ENCODE data around the gene DGCR8.

The DGCR8 gene

DNA sequence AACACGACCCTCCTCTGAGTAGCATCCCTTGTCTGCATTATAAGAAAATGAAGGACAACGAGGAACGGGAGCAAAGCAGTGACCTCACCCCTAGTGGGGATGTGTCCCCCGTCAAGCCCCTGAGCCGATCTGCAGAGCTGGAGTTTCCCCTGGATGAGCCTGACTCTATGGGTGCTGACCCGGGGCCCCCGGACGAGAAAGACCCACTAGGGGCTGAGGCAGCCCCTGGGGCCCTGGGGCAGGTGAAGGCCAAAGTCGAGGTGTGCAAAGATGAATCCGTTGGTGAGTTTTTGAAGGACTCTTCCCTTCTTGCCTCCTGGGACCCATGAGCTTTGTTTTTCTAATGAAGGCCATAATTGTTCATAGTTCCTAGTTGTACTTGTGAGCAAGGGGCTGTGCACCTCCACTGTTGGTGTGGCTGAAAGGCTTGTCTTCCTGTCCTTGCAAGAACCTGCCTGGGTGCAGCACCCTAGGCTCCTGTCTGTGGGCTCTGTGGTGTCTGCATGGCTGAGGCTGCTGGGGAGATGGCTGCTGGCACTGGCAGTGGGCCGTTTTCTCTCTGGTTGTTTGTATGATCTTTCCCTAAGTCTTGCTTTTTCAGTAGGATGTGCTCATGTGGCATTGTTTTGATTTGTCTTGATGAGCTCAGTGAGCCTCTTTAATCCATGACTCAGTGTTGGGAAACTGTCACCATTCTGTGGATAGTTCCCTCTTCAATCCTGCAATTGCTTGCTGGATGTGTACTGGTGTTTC, 10.1 kb downstream of the DGCR8 start:
- no peak for DNase-seq (ENCODE audit: low read depth)

DNA sequence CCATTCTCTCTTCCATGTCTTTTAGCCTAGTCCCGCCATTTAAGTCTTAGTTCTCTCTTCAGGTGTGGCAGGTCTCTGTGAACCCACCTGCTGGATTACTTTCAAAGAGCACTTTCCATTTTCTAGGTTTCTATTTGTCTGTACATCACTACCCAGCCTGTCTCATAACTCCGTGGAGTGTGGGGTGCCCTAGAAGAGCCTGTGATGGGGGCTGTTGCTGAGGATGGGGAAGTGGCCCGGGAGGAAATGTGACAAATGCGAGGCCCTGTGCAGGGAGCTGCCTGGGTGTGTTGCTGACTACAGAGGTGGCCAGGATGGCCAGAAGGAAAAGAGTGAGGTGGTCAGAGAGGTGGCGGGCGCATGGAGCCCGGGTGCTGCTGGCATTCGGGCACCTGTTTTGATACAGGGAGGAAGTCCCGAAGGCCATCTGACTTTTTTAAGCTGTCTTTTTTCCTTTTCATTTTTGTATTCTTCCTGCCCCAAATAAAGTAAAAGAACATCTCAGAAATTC, 10.7 kb downstream of the DGCR8 start:
- no peak for DNase-seq (ENCODE audit: low read depth)

DNA sequence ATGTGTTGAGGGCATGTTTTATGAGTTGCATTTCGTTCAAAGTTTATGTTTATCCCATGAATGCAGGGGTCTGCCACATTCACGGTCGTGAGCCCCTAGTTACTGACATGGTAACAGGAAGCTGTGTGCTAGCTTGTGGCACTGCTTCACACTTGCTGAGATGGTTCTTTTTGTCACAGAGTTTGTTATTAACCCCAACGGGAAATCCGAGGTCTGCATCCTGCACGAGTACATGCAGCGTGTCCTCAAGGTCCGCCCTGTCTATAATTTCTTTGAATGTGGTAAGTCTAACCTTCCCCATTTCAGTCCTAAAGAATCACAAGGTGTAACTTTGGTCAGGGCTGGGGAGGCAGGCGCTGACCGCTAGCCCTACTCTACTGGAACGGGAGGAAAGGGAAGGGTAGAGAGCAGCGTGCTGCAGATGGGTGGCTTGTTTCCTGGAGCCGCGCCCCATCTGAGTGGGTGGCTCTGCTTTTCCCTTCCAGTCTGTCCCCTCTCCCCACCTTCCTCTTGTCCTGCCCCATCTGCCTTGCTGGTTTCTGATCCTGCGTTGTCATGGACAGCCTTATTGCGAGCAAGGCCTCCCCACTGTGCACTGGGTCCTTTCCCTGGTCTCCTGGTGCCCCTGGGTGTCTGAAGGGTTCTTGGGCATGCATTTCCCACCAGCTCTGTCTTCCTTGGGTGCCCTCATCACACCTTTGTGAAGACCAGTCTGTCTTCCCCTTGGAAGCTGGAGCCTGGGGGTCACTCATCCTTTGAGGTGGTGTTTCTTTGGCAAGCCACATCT, 11.8 kb downstream of the DGCR8 start:
- no peak for DNase-seq (ENCODE audit: low read depth)

DNA sequence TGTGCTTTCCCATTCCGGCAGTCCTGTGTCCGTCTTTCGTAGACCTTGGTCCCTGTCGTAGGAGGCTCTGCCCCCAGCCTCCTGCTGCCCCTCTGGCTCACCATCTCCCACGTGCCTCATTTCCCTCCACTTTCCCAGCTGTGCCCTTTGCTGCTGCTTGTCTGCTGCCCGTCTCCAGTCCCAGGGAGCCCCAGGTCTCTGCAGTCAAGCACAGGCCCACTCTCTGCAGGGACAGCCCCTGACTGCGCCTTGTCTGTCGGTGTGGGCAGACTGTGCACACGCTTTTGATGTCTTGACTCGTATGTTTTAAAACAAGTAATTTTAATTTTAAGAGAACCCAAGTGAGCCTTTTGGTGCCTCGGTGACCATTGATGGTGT, 12.4 kb downstream of the DGCR8 start:
- no peak for DNase-seq (ENCODE audit: low read depth)

DNA sequence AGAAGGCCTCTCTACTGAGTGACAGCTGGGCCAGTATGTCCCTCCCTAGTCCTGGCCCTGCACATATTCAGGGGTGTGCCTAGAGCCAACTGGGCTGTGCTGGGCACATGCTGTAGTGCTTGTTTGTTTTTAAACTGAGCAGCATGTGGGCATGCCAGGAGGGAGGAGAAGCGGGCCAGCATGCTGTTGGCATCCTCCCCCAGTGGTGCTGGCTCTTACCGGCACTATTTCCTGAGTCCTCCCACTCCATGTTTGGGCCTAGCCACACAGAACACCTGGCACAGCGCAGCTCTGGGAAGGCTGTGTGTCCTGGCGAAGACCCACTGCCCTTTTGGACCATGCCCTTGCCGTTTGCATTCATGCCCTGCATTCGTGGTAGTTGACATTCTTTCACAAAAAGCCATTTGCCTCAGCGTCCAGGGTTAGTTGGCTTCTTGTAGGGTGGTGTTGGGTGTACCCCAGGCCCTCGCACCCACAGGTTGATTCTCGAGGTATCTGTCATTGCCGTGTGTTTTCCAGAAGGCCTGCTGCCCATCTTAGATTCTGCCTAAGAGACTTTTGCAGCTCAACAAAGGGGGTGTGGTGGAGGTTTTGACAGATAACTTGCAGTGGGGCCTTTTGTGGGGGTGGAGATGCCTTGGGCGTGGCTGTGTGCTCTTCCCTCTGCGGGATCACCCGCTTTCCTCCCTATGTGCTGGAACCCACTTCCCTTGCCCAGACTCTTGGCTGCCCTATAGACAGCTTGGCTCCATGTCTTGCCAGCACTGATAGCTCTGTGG, 13.6 kb downstream of the DGCR8 start:
- DNase-seq (ENCODE audit: low read depth) = no peak

DNA sequence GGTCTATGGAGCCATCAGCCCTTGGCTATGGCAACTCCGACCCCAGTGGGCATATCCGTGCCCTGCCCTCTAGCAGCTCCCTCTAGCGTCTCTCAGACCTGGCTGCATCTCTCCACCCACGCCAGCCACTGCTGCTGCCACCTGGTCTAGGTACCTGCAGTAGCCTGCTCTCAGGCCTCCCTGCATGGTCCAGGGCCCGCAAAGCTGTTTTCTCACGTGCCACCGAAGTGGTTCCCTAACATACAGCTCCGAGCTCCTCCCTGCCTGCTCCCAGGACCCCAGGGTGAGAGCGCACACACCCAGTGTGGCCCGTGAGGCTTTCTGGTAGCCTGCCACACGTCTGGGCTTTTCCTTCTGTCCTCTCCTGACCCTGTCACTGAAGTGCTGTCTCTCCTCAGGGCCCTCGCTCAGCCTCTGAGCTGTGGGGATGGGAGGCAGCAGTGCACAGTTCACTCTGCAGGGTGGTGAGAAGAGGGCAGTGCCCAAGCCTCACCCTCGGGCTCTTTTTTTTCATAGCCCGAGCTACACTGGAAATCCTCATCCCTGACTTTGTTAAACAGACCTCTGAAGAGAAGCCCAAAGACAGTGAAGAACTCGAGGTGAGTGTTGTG, 14.3 kb downstream of the DGCR8 start:
- no peak for DNase-seq (ENCODE audit: low read depth)

DNA sequence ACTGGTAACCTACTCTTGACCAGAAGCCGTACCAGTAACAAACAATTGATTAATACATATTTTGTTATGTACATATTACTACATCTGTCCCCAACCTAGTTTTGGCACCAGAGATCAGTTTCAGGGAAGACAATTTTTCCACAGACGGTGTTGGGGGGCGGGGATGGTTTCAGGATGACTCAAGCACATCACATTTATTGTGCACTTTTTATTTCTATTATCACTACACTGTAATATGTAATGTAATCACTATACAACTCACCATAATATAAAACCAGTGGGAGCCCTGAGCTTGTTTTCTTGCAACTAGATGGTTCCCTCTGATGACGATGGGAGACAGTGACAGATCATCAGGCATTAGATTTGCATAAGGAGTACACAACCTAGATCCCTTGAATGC, 15.5 kb downstream of the DGCR8 start:
- no peak for DNase-seq (ENCODE audit: low read depth)

DNA sequence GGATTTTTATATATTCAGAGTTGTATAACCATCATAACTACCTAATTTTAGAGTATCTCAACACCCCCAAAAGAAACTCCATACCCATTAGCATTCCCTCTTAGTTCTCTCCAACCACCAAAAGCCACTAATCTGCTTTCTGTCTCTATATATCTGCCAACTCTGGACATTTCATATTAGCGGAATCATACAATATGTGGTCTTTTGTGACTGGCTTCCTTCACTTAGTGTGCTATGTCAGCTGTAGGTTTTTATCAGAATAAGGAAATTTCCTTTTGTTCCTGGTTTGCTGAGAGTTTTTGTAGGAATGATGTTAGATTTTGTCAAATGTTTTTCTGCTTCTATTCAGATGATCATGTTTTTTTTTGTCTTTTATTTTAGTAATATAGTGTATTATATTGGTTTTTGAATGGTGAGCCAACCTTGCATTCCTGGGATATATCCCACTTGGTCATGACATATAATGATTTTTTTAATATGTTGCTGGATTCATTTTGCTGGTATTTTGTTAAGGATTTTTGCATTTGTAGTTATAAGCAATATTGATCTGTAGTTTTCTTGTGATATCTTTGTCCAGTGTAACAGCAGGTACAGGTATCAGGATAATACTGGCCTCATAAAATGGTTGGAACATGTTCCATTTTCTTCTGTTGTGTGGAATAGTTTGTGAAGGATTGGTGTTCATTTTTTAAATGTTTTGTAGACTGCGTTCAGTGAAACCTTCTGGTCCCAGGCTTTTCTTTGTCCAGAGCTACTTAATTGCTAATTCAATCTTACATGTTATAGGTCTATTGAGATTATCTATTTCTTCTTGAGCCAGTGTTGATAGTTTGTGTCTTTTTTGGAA, 16.8 kb downstream of the DGCR8 start:
- DNase-seq (ENCODE audit: low read depth) = no peak

DNA sequence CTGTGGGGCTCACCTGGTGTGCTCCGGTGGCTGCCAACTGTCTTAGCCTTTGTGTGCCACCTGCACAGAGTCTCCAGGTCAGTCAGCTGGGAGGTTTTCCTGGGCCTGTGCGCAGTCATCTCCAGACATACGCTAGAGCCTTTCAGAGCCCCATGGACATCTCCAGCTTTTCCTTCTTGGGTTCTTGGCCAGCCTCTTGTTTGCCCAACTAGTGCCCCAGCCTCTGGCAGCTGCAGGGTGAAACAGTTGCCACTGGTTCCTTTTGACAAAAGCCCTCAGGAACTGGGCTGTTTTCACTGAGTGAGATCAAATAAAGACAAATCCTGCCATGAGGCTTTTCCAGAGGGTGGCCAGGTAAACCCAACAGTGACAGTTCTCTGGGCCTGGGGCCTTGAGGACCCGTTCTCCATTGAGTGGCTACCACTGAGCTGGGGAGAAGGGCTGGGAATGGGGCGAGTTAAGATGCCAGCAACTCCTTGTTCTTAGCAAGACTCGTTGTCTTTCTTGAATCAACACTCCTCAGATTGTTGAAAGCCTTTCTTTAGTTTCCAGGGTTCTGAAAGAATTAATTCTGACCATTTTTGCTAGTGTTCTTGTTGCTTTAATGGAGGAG, 19.2 kb downstream of the DGCR8 start:
- no peak for DNase-seq (ENCODE audit: low read depth)

DNA sequence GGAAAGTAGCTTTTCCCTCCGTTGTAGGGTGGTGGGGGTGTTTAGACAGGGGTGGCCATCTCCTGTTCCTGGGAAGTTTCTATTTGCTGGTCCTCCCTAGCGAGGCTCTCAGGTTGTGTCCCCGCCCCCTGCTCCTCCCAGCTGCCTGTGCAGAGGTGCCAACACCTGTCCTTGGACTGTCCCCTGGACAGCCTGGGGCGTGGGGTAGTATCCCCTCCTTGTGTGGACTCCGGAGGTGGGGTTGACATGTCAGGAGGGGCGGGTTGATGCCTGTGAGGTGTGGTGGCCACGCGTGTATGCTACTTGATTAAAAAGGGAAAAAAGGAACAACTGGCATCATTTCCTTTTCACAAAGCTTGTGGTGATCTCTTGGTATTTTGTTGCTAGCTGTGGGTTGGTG, 21.6 kb downstream of the DGCR8 start:
- no peak for DNase-seq (ENCODE audit: low read depth)

DNA sequence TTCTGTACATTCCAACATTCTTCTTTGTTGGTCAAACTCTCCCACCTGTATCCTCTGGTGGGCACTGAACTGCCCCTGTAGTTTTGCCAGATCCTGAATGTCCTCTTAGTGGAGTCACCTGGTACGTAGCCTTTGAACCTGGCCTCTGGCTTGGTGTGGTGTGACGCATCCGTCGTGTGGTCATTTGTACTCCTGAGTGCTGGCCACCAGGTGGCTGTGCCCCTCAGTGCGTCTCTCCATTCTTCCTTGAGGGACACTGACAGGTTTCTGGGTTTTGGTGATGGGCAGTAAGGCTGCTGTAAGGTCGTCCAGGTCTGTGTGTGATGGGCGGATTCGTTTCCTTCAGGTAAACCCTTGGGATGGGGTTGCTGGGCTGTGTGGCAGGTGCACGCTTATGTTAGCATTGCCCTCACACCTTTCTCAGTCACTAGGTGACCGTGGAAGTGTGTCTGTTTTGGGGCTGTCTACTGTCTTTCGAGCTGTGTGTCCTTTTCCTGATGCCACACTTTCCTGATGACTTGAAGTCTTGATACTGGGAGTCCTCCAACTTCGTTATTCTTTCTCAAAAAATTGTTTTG, 22.3 kb downstream of the DGCR8 start:
- no peak for DNase-seq (ENCODE audit: low read depth)

DNA sequence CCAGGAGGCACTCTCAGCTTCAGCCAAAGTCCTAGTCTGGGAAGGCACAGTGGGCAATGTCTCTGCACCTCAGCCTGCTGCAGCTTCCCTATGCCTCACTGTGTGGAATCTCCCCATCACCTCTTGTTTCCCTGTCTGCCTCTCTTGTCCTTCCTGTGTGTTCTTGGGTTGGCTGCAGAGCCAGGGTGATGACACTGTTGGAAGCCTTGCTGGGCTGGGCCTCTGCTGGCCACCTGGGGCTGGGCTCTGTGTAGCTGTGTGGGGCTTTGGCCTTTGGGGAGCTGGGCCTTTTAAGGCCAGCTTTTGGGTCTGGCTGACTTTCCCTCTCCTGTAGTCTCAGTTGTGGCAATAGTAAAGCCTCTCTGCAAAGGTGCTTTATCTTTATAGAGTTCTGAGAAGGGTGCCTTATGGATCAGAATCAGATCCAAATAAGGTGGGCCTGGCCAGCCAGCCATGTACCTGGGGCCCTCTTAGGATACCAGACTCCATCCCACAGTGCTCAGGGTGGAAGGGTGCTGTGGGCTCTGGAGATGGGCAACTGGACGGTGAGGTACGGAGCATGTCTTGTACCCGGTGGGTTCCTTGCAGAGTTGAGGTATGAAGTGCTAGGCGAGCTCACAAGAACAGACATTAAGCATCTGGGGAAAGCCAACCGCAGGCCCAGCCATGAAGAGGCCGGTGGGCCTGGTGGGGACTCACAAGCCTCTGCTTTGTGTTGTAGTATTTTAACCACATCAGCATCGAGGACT, 25.6 kb downstream of the DGCR8 start:
- DNase-seq (ENCODE audit: low read depth) = no peak

DNA sequence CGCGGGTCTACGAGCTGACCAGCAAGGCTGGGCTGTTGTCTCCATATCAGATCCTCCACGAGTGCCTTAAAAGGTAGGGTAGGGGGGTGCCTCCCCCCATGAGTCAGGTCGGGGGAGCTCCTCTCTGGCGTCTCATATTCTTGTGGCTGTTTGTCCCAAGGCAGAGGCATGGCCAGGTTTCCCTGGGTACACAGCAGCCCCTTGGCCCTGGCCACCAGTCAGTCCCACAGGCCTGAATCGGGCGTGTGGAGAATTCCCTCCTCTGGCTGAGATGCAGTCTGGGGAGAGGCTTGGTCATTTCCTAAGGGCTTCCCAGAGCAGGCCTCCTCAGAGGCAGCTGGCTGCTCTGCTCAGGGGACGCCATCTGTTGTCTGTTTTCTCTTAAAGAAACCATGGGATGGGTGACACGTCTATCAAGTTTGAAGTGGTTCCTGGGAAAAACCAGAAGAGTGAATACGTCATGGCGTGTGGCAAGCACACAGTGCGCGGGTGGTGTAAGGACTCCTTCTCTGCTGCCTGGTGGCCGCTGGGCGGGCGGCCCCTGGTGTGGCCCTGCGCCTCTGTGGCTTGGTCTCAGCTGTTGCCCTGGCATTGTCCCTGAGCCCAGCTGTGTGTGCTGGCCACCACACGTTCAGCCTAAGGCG, 26.3 kb downstream of the DGCR8 start:
- no peak for DNase-seq (ENCODE audit: low read depth)

DNA sequence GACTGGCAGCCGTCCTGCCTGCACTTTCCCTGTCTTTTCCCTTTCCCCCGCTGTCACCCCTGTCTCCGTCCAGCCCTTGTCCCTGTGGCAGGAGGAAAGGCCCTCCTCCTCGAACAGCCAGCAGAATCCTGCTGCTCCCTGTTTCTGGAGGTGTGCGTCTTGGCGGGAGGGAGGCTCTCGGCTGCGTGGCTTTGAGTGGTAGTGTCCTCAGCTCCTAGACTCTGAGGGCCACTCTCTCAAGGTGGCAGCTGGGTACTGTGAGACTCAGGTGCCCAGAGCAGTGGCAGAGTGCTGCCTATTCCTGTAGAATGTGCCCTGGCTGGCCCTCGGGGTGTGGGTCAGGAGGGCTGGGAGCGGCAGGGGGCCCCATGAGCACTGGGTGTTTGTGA, 26.8 kb downstream of the DGCR8 start:
- DNase-seq (ENCODE audit: low read depth) = no peak

DNA sequence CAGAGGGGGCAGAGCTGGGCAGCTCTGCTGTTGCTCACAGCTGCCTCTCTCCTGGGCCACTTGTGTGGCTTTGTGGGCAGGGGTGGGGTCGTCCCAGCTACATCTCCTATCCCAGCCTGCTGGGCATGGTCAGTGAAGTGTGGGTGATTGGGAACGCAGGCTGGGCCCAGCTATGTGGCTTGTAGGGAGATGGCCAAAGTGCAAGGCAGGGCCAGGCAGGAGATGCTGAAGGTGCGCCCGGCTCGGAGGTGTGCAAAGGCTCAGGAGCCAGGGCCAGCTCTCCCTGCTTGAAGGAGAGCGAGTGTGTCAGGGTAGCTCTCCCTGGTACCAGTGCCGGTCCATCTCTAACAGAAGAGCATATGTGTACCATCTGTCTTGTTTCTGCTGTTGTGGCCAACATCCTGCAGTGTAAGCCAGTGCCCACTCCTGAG, 27.4 kb downstream of the DGCR8 start:
- DNase-seq (ENCODE audit: low read depth) = no peak

DNA sequence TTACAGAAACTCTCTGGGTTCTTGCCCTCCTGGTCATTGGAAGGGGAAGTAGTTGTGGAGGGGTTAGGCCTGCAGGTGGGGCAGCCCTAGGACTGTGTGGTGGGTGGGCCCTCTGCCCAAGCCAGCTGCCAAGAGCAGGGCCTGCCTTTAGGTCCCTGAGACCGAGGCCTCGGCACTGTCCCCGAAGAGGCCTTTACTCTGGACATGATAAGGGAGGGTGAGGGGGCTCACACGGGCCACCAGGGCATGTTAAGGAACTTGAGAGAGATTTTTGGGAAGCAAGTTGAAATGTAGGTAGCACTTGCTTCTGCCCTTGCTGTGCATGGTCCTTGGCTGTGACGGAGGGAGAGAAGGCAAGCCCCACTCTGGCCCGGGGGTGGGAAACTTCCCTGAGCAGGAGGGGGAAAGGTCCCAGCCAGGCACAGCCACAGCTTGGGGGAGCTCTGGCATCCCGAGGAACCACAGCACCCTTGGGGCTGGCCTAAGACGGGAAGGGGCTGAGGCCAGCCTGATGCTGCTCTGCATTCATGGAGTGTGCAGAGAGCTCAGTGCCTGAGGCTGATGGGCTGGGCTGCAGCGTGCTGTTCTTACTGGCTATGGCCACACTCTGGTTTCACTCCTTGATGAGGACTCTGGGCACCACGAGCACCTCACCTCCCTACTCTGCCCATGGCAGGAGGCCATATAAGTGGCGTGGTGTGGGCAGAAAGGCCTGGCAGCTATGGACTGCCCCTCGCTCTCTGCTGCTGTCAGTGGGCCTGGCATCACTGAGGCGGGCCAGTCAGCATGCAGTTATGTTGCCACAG, 28.1 kb downstream of the DGCR8 start:
- DNase-seq (ENCODE audit: low read depth) = no peak

DNA sequence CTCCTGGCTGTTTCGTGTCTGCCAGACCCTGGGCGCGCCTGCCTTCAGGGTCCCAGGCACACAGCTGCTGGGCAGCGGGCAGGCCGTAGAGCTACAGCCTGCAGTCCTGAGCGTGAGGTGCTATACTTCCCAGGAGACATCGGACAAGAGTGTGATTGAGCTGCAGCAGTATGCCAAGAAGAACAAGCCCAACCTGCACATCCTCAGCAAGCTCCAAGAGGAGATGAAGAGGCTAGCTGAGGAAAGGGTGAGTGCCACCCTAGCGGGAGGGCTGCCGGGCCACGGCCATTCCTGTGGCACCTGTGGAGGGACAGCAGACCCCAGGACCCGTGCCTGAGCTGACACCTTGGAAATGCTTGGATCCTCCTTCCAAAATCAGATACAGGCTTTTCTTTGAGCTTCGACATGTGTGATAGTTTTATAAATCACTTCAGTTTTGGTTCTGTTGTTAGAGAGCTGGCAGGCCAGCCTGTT, 28.8 kb downstream of the DGCR8 start:
- DNase-seq (ENCODE audit: low read depth) = no peak

Data from T follicular helper cell (primary cell).